ENCODE measurements around the gene SRGAP1. TPM values are rescaled to one million over a fixed set of nuclear protein-coding genes. Genes with fewer than 3 reads are reported as not detected.

SRGAP1 gene
- total RNA-seq, 1 experiment from 2014 or later, result 65.0 TPM

- intact Hi-C loops (cut with micrococcal nuclease), result loop anchor here (10.0 kb wide), 1 partner anchor 172 kb away; no protein-coding TSS in a partner anchor
- BruUV-seq (replicated peaks), result no TSS peak
- CTCF ChIA-PET, result interaction anchor here (1.0 to 2.1 kb wide), 5 partner anchors 16 to 239 kb away, joined by 3 to 7 read pairs (median 3); partner anchors contain the start of gene SRGAP1
These were observed 238.4 kb downstream of the SRGAP1 start for GRCh38 chr12:64082866-64083268.

GRCh38 chr12:64083285-64084210, 239.0 kb downstream of the SRGAP1 start:
- POLR2A ChIA-PET, result interaction anchor here (0.6 to 3.0 kb wide), 18 partner anchors 12 to 1848 kb away, joined by 3 to 29 read pairs (median 5); partner anchors contain the start of genes KICS2 and SRGAP1
- TF ChIP-seq CTCF (IDR thresholded peaks at IDR 0.05; ENCODE audit: unreplicated experiment), result no peak
- CTCF ChIA-PET, result interaction anchor here (0.5 to 2.1 kb wide), 5 partner anchors 15 to 238 kb away, joined by 3 to 7 read pairs (median 3); partner anchors contain the start of gene SRGAP1
- H3K27me3 Mint-ChIP-seq (ENCODE audit: insufficient read depth, unreplicated experiment), result no peaks in the 10 kb centered on the region
- H3K36me3 Mint-ChIP-seq (ENCODE audit: insufficient read depth, unreplicated experiment), result peaks cover 46% of the 10 kb centered on the region
- H3K4me3 Mint-ChIP-seq (ENCODE audit: unreplicated experiment), result peak overlapping the region; percentile 41
- peaks cover 23% of the 10 kb centered on the region for H3K4me1 Mint-ChIP-seq (ENCODE audit: insufficient read depth, unreplicated experiment)
- intact Hi-C loops (cut with micrococcal nuclease), result loop anchor here (10.0 kb wide), 1 partner anchor 171 kb away; no protein-coding TSS in a partner anchor
- peak overlapping the region; percentile 57 for H3K27ac Mint-ChIP-seq (ENCODE audit: low read depth, unreplicated experiment)
- BruUV-seq (replicated peaks), result no TSS peak
- H3K9me3 Mint-ChIP-seq (ENCODE audit: unreplicated experiment), result no peaks in the 10 kb centered on the region
- peak; percentile 86 for DNase-seq (ENCODE audit: unreplicated experiment)

More at GRCh38 chr12:64082866-64083268, 238.4 kb downstream of the SRGAP1 start:
- Mint-ChIP-seq H3K4me1 (ENCODE audit: insufficient read depth, unreplicated experiment) (peaks cover 20% of the 10 kb centered on the region), H3K4me3 (ENCODE audit: unreplicated experiment) (peak overlapping the region; percentile 41), H3K36me3 (ENCODE audit: insufficient read depth, unreplicated experiment) (peaks cover 48% of the 10 kb centered on the region), H3K9me3 (ENCODE audit: unreplicated experiment) (no peaks in the 10 kb centered on the region), H3K27me3 (ENCODE audit: insufficient read depth, unreplicated experiment) (no peaks in the 10 kb centered on the region), H3K27ac (ENCODE audit: low read depth, unreplicated experiment) (peak overlapping the region; percentile 57)
- DNase-seq (ENCODE audit: unreplicated experiment), result no peak
- POLR2A ChIA-PET, result interaction anchor here (0.6 to 3.0 kb wide), 14 partner anchors 9 to 1849 kb away, joined by 3 to 29 read pairs (median 6); partner anchors contain the start of genes KICS2 and SRGAP1
- TF ChIP-seq CTCF (IDR thresholded peaks at IDR 0.05; ENCODE audit: unreplicated experiment), result no peak

GRCh38 chr12:64085154-64085553, 240.7 kb downstream of the SRGAP1 start:
- intact Hi-C loops (cut with micrococcal nuclease), result loop anchor here (5.0 to 10.0 kb wide), 4 partner anchors 137 to 243 kb away; partner anchors contain the start of genes KICS2 and SRGAP1
- Mint-ChIP-seq H3K4me3 (ENCODE audit: unreplicated experiment) (no peak overlapping the region), H3K9me3 (ENCODE audit: unreplicated experiment) (no peaks in the 10 kb centered on the region), H3K36me3 (ENCODE audit: insufficient read depth, unreplicated experiment) (peaks cover 37% of the 10 kb centered on the region), H3K27ac (ENCODE audit: low read depth, unreplicated experiment) (no peak overlapping the region), H3K27me3 (ENCODE audit: insufficient read depth, unreplicated experiment) (no peaks in the 10 kb centered on the region), H3K4me1 (ENCODE audit: insufficient read depth, unreplicated experiment) (peaks cover 38% of the 10 kb centered on the region)
- TF ChIP-seq CTCF (IDR thresholded peaks at IDR 0.05; ENCODE audit: unreplicated experiment), result no peak
- BruUV-seq (replicated peaks), result no TSS peak
- ChIA-PET CTCF (interaction anchor here (1.2 to 3.3 kb wide), 3 partner anchors 97 to 240 kb away, joined by 3 to 14 read pairs (median 3); no protein-coding TSS in a partner anchor), POLR2A (interaction anchor here (1.6 to 5.5 kb wide), 4 partner anchors 13 to 241 kb away, joined by 6 to 62 read pairs (median 44); partner anchors contain the start of genes KICS2 and SRGAP1)
- DNase-seq (ENCODE audit: unreplicated experiment), result no peak
